WTC11 (cell line): ENCODE data around the gene CPNE9. TPM values are rescaled to one million over a fixed set of nuclear protein-coding genes. Genes with fewer than 3 reads are reported as not detected.
A peak's percentile ranks its signal among the peaks of the same experiment; 100 is the strongest.

ENCODE experiments used
- ATAC-seq: fragments of 200-7000 bp; cut with Tn5 transposase; 2 replicates; pipeline ENCODE4 v1.10.0; 2021; ENCODE audit warnings: mild to moderate bottlenecking, moderate library complexity
- CTCF ChIA-PET: fragments of 300-600 bp; sonication (Branson Sonifier 250); formaldehyde crosslinking; loops from one replicate; lab custom pipeline; 2021; ENCODE audit warnings: antibody characterized with exemption; lab: Charles Lee
- POLR2A ChIA-PET: fragments of 350-600 bp; sonication (Branson Sonifier 250); formaldehyde crosslinking; loops from one replicate; lab custom pipeline; 2021; ENCODE audit warnings: antibody characterized with exemption; lab: Charles Lee
- DNase-seq: peaks from one replicate; pipeline ENCODE4 v3.0.0; 2021; ENCODE audit warnings: low spot score
- H3K27ac Mint-ChIP-seq: 2 replicates; pipeline ENCODE4 v1.8.0; 2021; ENCODE audit warnings: mixed read lengths
- H3K27me3 Mint-ChIP-seq: 2 replicates; pipeline ENCODE4 v1.8.0; 2021; ENCODE audit warnings: low read depth, mild to moderate bottlenecking, moderate library complexity, mixed read lengths
- H3K36me3 Mint-ChIP-seq: 2 replicates; pipeline ENCODE4 v1.8.0; 2021; ENCODE audit warnings: mixed read lengths
- H3K4me1 Mint-ChIP-seq: 2 replicates; pipeline ENCODE4 v1.8.0; 2022; ENCODE audit warnings: mixed read lengths
- H3K4me3 Mint-ChIP-seq: 2 replicates; pipeline ENCODE4 v1.8.0; 2021; ENCODE audit warnings: mild to moderate bottlenecking, moderate library complexity, mixed read lengths
- H3K9me3 Mint-ChIP-seq: 2 replicates; pipeline ENCODE4 v1.8.0; 2021; ENCODE audit warnings: mixed read lengths
- CBFB ChIP-seq: sonication (generic); formaldehyde crosslinking; IDR thresholded peaks from 2 replicates; pipeline ENCODE4 v1.8.1; 2022; ENCODE audit warnings: mild to moderate bottlenecking, low read depth, missing genetic modification reagents
- CDX4 ChIP-seq: fragments of 250-450 bp; sonication (Bioruptor Pico); IDR thresholded peaks from 2 replicates; pipeline ENCODE4 v1.9.0; 2021; ENCODE audit warnings: moderate library complexity, mild to moderate bottlenecking, inconsistent platforms, borderline replicate concordance
- CREB1 ChIP-seq: sonication (generic); formaldehyde crosslinking; IDR thresholded peaks from 2 replicates; pipeline ENCODE4 v1.8.0; 2023; ENCODE audit warnings: mild to moderate bottlenecking, missing genetic modification reagents
- CTCF ChIP-seq: fragments of 200-600 bp; IDR thresholded peaks from 2 replicates; pipeline ENCODE4 v1.8.0; 2022; ENCODE audit warnings: antibody characterized with exemption
- ESRRA ChIP-seq: sonication (generic); formaldehyde crosslinking; IDR thresholded peaks from 2 replicates; pipeline ENCODE4 v1.8.1; 2022; ENCODE audit warnings: mild to moderate bottlenecking, missing genetic modification reagents, borderline replicate concordance
- HMGXB4 ChIP-seq: sonication (generic); formaldehyde crosslinking; IDR thresholded peaks from 2 replicates; pipeline ENCODE4 v1.8.1; 2023; ENCODE audit warnings: mild to moderate bottlenecking, moderate library complexity, missing genetic modification reagents
- JAZF1 ChIP-seq: fragments of 250-450 bp; sonication (Bioruptor Pico); IDR thresholded peaks from 2 replicates; pipeline ENCODE4 v1.9.0; 2021; ENCODE audit warnings: moderate library complexity, mild to moderate bottlenecking, inconsistent platforms
- JUN ChIP-seq: sonication (generic); formaldehyde crosslinking; IDR thresholded peaks from 2 replicates; pipeline ENCODE4 v1.8.0; 2023; ENCODE audit warnings: mild to moderate bottlenecking, missing genetic modification reagents
- MAX ChIP-seq: sonication (generic); formaldehyde crosslinking; IDR thresholded peaks from 2 replicates; pipeline ENCODE4 v1.8.0; 2022; ENCODE audit warnings: mild to moderate bottlenecking, missing genetic modification reagents
- PRRX2 ChIP-seq: fragments of 250-450 bp; sonication (Bioruptor Pico); IDR thresholded peaks from 2 replicates; pipeline ENCODE4 v1.8.0; 2021; ENCODE audit warnings: mild to moderate bottlenecking
- RELA ChIP-seq: sonication (generic); formaldehyde crosslinking; IDR thresholded peaks from 2 replicates; pipeline ENCODE4 v1.8.1; 2022; ENCODE audit warnings: missing genetic modification reagents, mild to moderate bottlenecking, borderline replicate concordance
- RORB ChIP-seq: fragments of 250-450 bp; sonication (Bioruptor Pico); IDR thresholded peaks from 2 replicates; pipeline ENCODE4 v1.9.0; 2021; ENCODE audit warnings: mild to moderate bottlenecking
- TCF7 ChIP-seq: sonication (generic); formaldehyde crosslinking; IDR thresholded peaks from 2 replicates; pipeline ENCODE4 v1.8.0; 2022; ENCODE audit warnings: mild to moderate bottlenecking, low read depth, missing genetic modification reagents, moderate library complexity
- TEAD1 ChIP-seq: sonication (generic); formaldehyde crosslinking; IDR thresholded peaks from 2 replicates; pipeline ENCODE4 v1.8.0; 2022; ENCODE audit warnings: mild to moderate bottlenecking, missing genetic modification reagents
- USF2 ChIP-seq: sonication (generic); formaldehyde crosslinking; IDR thresholded peaks from 2 replicates; pipeline ENCODE4 v1.8.1; 2023; ENCODE audit warnings: mild to moderate bottlenecking, missing genetic modification reagents, moderate library complexity
- ZBTB21 ChIP-seq: sonication (generic); formaldehyde crosslinking; IDR thresholded peaks from 2 replicates; pipeline ENCODE4 v1.8.1; 2023; ENCODE audit warnings: mild to moderate bottlenecking, missing genetic modification reagents, borderline replicate concordance
- ZMAT4 ChIP-seq: fragments of 250-450 bp; sonication (Bioruptor Pico); IDR thresholded peaks from 2 replicates; pipeline ENCODE4 v1.9.0; 2021; ENCODE audit warnings: mild to moderate bottlenecking
- ZNF396 ChIP-seq: fragments of 250-450 bp; sonication (Bioruptor Pico); IDR thresholded peaks from 2 replicates; pipeline ENCODE4 v1.8.0; 2021; ENCODE audit warnings: mild to moderate bottlenecking, moderate library complexity, borderline replicate concordance
- total RNA-seq: library from RNA; stranded (reverse); gene quantifications from 3 replicates; pipeline ENCODE4 v1.2.3, GENCODE V29; 2021

CPNE9 gene
- total RNA-seq, 1 experiment from 2014 or later = 3.2 TPM

- TF ChIP-seq CDX4 (CRISPR knock-in tag) (no peak), TEAD1 (CRISPR knock-in tag) (no peak), CTCF (no peak), CREB1 (CRISPR knock-in tag) (no peak), ZNF396 (CRISPR knock-in tag) (no peak), MAX (CRISPR knock-in tag) (peak; percentile 55; the same call in 1 of the 2 replicates), USF2 (CRISPR knock-in tag) (no peak), JUN (CRISPR knock-in tag) (no peak), JAZF1 (no peak), RELA (no peak)
Observed at GRCh38 chr3:9749645-9750555, 46.3 kb downstream of the CPNE9 start, which contains the start of gene OGG1 (continued).

- CTCF ChIA-PET = interaction anchor here (0.8 to 1.1 kb wide), 2 partner anchors 24 to 247 kb away, joined by 3 to 7 read pairs; no protein-coding TSS in a partner anchor
- 0 out of 2 replicates have a peak, but pooled peaks have one; percentile 7 for TF ChIP-seq HMGXB4 (CRISPR knock-in tag)
- TF ChIP-seq PRRX2 (CRISPR knock-in tag) = no peak
- TF ChIP-seq ESRRA (CRISPR knock-in tag) = no peak
- no peak for DNase-seq
- Mint-ChIP-seq H3K9me3 (no peaks in the 10 kb centered on the region), H3K27ac (peak overlapping the region; percentile 99), H3K4me3 (peak overlapping the region; percentile 98), H3K36me3 (peaks cover 43% of the 10 kb centered on the region), H3K27me3 (no peaks in the 10 kb centered on the region), H3K4me1 (peaks cover 11% of the 10 kb centered on the region)
- ATAC-seq = no peak
- POLR2A ChIA-PET = interaction anchor here (1.2 to 2.2 kb wide), 3 partner anchors 13 to 24 kb away, joined by 3 to 8 read pairs (median 5); partner anchors contain the start of gene CAMK1
Observed at GRCh38 chr3:9750556-9751411, 47.2 kb downstream of the CPNE9 start.

GRCh38 chr3:9754678-9755077 is 51.0 kb downstream of the CPNE9 start:
- H3K27ac Mint-ChIP-seq = no peak overlapping the region
- no peak for TF ChIP-seq TCF7
- TF ChIP-seq CTCF = no peak
- no peak for TF ChIP-seq CBFB (CRISPR knock-in tag)
- TF ChIP-seq RORB (CRISPR knock-in tag) = no peak
- TF ChIP-seq ZBTB21 (CRISPR knock-in tag) = no peak
- no peak for TF ChIP-seq ZMAT4 (CRISPR knock-in tag)

More at GRCh38 chr3:9754678-9755077, 51.0 kb downstream of the CPNE9 start:
- Mint-ChIP-seq H3K36me3 (peaks cover 33% of the 10 kb centered on the region), H3K27me3 (peaks cover 3% of the 10 kb centered on the region; the same call in 1 of the 2 replicates), H3K4me3 (no peak overlapping the region), H3K4me1 (peaks cover 7% of the 10 kb centered on the region), H3K9me3 (no peaks in the 10 kb centered on the region)
- POLR2A ChIA-PET = no interaction called here
- CTCF ChIA-PET = interaction anchor here (0.8 kb wide), 1 partner anchor 192 kb away, joined by 3 read pairs; no protein-coding TSS in a partner anchor
- no peak for ATAC-seq
- no peak for DNase-seq
